Posterior vena cava (tissue), 2 donors: Measurements from ENCODE around the gene ADCY1. TPM values are rescaled to one million over a fixed set of nuclear protein-coding genes. Genes with fewer than 3 reads are reported as not detected.
A peak's percentile ranks its signal among the peaks of the same experiment; 100 is the strongest.

Source experiments
- DNase-seq: peaks from one replicate; pipeline ENCODE4 v3.0.0-alpha.2; 2020; ENCODE audit warnings: low spot score
- intact Hi-C, 2 donors: fragments of 100-400 bp; cut with DNase I; formaldehyde crosslinking; loops; one replicate each; pipeline versions ENCODE4 v1.14.1 to v1.14.2; 2022 to 2023
- total RNA-seq, 2 donors: library from RNA; stranded (reverse); fragmentation: NEBNext Ultra II Directional; extraction: Animal tissue kit (Norgen Biotek cat#: 25700); gene quantifications; one replicate each; pipeline ENCODE4 v1.2.1, GENCODE V29; 2021
- donor health status: DM: yes; HTN: yes; CAD: no.
- donor health status: DM: yes; HTN: yes; CAD: no.

The ADCY1 gene
- total RNA-seq, 2 donors from 2014 or later: 13.7 to 14.7 TPM

- intact Hi-C loops: no loop called here
- peak; percentile 69 for DNase-seq
Observed at GRCh38 chr7:45699726-45700390, 125.7 kb downstream of the ADCY1 start.

GRCh38 chr7:45700556-45700955, 126.4 kb downstream of the ADCY1 start:
- peak; percentile 46 for DNase-seq
- intact Hi-C loops: no loop called here

DNA sequence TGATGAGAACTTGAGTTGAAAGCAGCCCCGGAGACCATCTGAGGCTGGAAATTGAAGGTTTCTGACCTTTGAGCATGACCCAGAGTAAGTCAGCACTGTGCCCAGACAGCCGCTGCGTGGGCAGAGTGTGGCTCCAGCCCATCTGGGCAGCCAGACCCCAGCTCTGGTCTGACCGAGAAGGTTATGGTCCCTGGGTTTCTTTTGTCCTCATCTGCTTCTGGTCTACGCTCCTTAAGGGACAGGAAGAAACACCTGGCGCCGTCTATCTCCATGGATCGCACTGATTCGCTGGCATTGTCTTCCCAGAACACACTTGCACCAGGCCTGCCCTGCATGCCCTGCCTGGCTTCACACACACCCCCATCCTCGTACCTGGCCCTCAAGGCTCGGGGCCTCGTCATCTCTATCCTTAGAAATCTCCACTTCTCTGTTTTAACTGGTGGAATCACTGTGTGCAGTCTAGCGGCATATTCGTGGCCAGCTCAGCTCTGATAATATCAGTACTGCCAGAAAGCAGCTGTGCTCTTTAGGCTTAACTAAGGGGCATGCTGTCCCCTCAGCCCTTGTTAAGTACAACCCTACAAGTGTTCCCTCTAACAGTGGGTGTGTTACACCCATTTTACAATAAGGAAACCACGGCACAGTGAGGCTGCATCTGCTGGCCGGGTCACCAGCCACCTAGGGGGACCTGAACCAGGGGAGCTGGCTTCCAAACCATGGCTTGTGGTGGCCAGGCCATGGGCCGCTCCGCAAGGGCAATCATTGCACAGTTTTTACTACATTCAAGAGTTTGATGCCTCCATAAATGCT, 127.7 kb downstream of the ADCY1 start:
- intact Hi-C loops: no loop called here
- DNase-seq: peak; percentile 66

GRCh38 chr7:45702751-45703150, 128.6 kb downstream of the ADCY1 start:
- peak; percentile 37 for DNase-seq
- intact Hi-C loops: no loop called here

- peak; percentile 77 for DNase-seq
- intact Hi-C loops: no loop called here
Observed at GRCh38 chr7:45703373-45703821, 129.2 kb downstream of the ADCY1 start.

GRCh38 chr7:45703911-45704682, 129.9 kb downstream of the ADCY1 start:
- DNase-seq: peak; percentile 67
- intact Hi-C loops: no loop called here

- peak; percentile 52 for DNase-seq
Observed at GRCh38 chr7:45704683-45705016, 130.5 kb downstream of the ADCY1 start.

GRCh38 chr7:45708046-45708950, 134.1 kb downstream of the ADCY1 start:
- peak; percentile 44 for DNase-seq
- intact Hi-C loops: no loop called here

More at GRCh38 chr7:45704683-45705016, 130.5 kb downstream of the ADCY1 start:
- intact Hi-C loops: no loop called here

- DNase-seq: peak; percentile 76
- intact Hi-C loops: no loop called here
Observed at GRCh38 chr7:45709168-45710042, 135.2 kb downstream of the ADCY1 start.

GRCh38 chr7:45710271-45711160, 136.3 kb downstream of the ADCY1 start:
- intact Hi-C loops: no loop called here
- DNase-seq: peak; percentile 47

- DNase-seq: peak; percentile 41
- intact Hi-C loops: no loop called here
Observed at GRCh38 chr7:45711161-45711490, 137.0 kb downstream of the ADCY1 start.

DNA sequence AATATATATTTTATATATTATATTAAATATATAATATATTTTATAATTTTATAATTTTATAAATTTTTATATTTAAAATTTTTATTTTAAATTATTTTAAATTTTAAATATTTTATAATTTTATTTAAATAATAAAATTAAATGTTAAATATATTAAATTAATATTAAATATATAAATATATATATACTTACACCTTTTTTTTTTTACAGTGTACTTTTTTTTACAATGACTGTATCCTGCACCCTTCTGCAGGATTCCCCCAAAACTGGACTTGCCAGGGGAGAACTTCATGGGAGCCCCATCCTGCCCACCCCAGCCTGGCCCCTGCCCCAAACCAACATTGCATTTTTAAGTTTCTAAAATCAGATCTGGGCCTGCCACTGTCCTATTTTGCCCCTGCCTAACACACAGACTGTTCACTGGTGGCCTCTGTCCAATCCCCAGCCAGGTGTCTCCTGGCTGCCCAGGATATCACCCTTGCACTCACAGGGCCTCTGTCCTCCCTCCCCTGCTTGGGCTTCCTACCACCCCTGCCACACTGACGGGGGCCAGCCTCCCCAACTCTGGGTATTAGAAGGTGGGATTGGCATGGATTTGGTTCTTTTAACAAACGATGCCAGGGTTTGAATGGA, 138.0 kb downstream of the ADCY1 start:
- intact Hi-C loops: no loop called here
- DNase-seq: peak; percentile 35

DNA sequence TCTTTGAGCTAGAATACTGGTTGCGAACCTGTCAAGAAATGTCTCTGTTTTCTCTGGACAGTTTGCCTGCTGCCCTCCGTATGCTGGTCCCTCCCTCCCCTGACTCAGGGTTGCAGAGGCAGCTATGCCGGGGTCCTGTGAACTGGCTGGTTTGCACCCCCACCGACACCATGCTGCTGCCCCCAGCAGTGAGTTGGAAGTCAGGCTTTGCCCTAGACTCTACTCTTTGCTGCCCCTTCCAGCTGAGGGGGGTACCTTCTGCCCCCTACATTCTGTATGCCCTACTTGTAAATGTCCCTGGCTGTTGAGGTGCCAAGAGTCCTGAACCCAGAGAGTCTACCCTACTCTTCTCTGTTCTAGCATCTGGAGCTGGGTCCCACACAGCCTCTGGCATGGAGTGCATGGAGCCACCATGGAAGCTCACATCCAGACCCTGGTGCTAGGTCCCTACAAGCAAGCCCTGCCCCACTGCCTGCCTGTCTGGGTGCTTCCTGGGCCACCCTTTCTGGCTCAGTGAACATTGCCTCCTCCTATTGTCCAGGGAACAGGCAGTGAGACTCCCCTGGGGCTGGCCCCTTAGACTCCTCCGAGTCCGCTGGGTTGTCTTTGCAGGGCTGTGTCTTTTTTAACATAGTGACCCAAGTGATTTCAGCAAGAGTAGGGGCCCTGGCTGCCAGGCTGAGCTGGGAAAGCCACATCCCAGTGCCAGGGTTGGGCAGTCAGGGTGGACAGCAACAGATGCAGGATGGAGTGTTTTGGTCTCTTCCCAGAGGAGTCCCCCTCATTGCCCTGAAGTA, 138.9 kb downstream of the ADCY1 start:
- DNase-seq: peak; percentile 62
- intact Hi-C loops: no loop called here

DNA sequence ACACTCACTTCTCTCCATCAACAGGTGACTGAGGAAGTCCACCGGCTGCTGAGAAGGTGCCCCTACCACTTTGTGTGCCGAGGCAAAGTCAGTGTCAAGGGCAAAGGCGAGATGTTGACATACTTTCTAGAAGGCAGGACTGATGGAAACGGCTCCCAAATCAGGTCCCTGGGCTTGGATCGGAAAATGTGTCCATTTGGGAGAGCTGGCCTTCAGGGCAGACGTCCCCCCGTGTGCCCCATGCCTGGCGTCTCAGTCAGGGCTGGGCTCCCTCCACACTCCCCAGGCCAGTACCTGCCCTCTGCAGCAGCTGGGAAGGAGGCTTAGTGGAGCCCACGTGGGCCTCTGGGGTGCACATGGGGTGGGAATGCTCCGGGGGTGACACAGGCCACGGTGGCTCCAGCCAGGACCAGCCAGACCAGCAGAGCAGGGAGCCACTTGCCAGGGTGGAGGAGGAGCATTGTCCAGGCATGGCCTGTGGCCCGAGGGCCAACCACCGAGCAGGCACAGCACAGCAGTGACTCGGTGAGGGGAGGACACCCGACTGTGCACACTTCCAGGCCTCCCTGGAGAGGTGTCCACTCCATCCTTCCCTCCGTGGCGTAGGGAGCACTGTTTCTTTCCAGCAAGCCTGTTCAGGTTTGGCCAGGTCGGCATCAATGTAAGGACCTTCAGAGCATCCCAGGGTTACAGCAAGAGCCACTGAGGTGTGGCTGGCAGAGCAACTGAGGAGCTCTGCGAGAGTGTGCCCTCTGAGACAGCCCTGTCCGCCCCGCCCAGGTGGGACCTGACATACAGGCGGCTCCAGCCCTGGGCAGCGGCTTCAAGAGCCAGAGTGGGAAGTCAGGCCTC, 139.7 kb downstream of the ADCY1 start:
- DNase-seq: peak; percentile 74
- intact Hi-C loops: no loop called here

DNA sequence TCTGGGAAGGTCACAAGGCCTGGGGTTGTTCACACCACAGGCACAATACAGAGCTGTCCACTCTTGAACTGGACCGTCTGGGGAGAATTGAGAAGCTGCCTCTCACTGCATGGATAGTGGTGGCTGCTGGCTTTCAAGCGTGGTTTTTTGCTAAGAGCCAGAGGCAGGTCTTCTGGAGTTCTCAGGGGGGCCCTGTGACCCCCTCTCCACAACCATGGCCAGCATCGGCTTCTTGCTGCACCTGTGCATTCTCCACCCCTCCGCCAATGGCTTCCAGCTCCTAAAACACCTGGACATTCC, 140.3 kb downstream of the ADCY1 start:
- intact Hi-C loops: no loop called here
- peak; percentile 30 for DNase-seq
